GM12874 (cell line): Measurements from ENCODE around the gene KRT72.

Source experiments
- TF ChIP-seq, protein P1 (sequence below): IDR thresholded peaks from 2 replicates; pipeline ENCODE4 v1.5.1; 2011; ENCODE audit warnings: low read depth, mild to moderate bottlenecking, control low read depth, low read length, moderate library complexity; ENCODE audit not compliant: insufficient read depth

The KRT72 gene

DNA sequence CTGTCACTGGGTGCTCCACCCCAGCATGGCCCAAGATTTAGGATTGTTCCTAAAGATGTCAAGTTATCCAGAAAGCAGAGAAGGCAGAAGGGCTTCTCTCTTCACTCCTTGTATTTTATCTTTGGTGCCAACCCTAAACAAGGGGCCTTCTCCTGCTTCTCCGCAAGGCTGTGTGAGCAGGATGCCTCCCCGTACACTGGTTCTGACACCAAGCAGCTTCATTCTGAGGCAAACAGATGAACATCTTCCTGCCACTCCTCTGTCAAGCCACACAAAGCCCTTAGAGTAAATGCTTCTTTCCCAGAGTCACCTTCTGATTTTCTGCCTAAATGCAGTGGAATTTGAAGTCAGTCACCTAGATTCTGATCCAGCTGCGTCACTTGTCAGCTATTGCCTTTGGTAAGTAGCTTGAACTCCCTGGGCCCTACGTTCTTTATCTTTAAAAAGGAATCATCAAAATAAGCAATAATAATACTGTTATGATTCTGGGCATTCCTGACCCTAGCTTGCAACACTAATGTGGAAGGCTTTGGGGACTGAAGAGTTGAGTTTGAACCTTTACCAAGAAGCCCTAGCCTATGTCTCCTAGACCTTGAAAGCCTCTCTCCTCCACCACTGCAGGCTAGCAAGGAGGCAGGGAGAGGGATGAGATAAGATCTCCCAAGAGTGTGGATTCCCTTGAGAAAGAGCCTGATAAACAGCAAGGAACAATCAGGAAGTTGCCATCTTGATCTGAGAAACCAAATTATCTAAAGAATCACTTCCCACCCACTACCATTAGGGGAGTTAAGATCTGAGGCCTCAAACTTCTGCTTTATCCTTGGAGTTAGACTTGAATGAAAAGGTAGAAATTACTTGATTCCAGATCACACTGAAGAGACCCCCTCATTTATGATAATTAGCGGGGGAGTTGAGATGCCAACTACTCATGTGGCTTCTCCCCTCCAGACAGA lies 11.4 kb upstream of the KRT72 start:
- TF ChIP-seq, protein P1, sequence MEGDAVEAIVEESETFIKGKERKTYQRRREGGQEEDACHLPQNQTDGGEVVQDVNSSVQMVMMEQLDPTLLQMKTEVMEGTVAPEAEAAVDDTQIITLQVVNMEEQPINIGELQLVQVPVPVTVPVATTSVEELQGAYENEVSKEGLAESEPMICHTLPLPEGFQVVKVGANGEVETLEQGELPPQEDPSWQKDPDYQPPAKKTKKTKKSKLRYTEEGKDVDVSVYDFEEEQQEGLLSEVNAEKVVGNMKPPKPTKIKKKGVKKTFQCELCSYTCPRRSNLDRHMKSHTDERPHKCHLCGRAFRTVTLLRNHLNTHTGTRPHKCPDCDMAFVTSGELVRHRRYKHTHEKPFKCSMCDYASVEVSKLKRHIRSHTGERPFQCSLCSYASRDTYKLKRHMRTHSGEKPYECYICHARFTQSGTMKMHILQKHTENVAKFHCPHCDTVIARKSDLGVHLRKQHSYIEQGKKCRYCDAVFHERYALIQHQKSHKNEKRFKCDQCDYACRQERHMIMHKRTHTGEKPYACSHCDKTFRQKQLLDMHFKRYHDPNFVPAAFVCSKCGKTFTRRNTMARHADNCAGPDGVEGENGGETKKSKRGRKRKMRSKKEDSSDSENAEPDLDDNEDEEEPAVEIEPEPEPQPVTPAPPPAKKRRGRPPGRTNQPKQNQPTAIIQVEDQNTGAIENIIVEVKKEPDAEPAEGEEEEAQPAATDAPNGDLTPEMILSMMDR: no peak

DNA sequence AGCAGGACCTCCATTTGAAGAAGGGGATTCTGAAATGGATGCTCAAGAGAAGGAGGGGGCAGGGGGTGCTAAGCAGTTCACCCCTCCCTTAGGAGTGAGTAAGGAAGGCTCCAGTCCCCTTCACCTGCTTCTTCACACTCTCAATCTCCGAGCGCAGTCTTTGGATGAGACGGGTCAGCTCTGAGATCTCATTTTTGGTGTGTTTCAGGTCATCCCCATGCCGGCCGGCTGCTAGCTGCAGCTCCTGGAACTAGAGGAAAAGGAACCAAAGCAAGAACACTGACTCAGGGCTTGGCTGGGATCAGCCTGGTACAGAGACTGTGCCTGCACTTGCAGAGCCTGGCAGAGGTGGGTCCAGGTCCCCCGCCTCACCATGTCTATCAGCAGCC lies 9.8 kb upstream of the KRT72 start:
- TF ChIP-seq, protein P1: no peak

DNA sequence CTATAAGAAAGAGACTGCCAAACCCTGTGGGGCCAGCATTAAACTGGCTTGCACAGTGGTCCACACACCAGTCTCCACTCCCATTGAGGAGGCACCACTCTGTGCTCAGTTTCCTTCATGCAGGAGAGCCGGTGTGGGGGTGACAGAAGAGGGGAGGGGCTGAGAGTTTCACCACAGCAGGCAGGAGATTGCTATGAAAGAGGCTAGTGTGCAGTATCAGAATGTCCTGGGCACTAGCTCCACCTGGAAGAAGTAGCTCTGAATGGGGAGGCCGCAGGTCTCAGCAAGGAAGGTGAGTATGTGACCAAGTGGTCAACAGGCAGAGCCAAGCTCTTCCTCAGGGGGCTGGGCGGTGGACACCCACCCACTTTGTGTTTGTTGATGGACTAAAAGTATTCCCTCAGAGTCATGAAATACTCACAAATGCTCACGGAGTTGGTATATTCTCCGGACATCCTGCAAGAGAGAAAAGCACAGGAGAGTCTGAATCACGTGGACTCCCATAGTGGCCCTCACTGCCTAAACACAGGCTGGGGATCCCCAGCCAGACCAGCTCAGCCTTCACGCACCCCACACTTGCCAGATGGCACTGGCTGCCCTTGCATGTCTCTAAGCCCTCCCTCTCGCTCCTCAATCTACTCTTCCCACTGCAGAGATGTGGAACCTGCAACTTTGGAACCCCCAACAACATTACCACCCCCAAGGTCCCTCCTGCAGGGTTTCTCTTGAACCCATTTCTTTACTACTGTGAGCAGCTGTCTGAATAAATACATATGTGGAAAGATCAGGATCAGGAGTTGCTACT lies 7.8 kb upstream of the KRT72 start:
- TF ChIP-seq, protein P1: no peak

DNA sequence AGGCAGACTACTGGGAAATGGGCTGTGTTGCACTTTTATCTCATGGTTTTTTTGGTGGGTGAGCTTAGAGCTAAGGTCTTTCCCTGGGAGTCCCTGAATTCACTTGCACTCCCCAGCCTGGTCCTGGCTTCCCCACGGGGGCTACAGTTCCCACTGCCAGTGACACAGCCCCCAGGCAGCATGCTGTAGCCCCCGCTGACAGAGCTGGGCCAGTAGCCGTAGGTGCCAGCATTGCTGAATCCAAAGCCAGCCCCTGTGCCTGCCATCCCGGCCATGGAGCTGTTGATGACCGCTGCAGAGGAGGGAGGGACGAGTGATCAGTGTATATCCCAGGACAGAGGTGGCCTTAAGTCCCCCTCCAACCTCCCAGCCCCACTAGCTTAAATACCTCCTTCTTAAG lies 6.9 kb upstream of the KRT72 start:
- TF ChIP-seq, protein P1: no peak

DNA sequence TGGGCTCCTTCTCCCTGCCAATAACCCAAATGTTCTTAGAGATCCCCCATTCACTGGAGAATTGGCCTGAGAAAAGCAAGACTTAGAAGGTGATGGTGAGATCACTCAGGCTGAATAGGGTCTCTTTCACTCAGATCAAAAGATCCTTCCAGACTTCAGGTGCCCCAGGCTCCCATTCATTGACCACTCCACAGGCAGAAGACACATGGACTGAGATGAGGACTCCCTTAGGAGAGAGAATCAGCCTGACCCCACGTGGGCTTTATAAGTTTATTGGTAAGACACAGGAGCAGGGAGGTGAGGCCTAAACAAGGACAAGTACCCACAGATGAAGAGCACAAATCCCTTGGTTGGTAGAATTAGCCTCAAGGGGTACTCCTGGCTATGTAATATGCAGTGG lies 6.1 kb upstream of the KRT72 start:
- TF ChIP-seq, protein P1: no peak

DNA sequence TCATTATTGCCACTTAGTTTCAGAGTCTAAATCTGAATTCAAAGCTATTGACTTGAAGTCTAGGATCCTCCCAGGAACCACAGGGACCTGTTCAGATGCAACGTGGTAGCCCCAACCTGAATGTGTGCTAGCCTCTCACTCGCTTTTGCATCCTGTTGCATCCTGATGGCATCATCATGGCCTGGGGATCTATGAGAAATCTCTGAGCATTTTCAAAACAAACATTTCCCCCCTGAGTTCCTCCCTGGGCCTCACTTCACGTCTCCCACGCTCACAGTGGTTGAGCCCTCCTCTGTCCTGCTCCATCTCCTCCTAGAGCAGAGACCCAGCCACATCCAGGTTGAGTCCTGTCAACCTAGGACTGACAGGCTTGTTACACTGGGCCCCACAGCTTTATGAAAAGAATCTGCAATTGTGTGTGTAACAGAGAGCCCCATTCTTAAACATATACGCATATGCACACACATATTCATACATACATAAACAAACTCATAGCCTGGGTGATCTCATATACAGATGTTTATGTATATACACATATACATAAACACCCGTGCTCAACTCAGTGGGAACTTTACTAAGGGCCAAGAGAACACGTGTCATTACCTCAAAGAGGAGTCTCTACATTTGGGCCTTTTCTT lies 5.4 kb upstream of the KRT72 start:
- TF ChIP-seq, protein P1: no peak

DNA sequence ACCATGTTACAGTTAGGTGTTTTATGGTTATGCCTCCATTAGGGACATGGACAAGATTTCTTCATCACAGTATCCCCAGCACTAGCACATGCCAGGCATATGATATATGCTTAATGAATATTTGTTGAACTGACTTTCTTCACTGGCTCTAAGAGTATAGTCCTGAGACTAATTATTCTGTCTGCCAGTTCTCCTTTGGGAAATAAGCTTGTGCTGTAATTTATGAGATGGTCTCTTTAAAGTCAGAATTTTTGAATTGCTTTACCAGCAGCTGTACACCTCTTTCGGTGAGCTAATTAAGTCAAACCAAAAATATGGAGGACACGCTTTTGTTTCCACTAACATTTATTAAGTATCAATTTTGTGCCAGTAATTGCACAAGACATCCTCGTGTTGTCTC lies 4.8 kb upstream of the KRT72 start:
- TF ChIP-seq, protein P1: no peak
